GM08714 (cell line): Measurements from ENCODE around the gene DUSP18.
"Not testable (repeated sequence)": the region's sequence is repeated elsewhere in the genome, so short reads cannot be mapped to it uniquely, and the experiment has no call there.

Source experiments
- H3K4me3 ChIP-seq: fragments of 200-500 bp; sonication (Bioruptor generic); 2 replicates; pipeline ENCODE4 v1.5.1; 2014; ENCODE audit warnings: mild to moderate bottlenecking, low read length, inconsistent platforms
- ZNF274 ChIP-seq: IDR thresholded peaks from 2 replicates; pipeline ENCODE4 v1.6.1; 2012; ENCODE audit warnings: mild to moderate bottlenecking, low read depth, low read length

Gene DUSP18

DNA sequence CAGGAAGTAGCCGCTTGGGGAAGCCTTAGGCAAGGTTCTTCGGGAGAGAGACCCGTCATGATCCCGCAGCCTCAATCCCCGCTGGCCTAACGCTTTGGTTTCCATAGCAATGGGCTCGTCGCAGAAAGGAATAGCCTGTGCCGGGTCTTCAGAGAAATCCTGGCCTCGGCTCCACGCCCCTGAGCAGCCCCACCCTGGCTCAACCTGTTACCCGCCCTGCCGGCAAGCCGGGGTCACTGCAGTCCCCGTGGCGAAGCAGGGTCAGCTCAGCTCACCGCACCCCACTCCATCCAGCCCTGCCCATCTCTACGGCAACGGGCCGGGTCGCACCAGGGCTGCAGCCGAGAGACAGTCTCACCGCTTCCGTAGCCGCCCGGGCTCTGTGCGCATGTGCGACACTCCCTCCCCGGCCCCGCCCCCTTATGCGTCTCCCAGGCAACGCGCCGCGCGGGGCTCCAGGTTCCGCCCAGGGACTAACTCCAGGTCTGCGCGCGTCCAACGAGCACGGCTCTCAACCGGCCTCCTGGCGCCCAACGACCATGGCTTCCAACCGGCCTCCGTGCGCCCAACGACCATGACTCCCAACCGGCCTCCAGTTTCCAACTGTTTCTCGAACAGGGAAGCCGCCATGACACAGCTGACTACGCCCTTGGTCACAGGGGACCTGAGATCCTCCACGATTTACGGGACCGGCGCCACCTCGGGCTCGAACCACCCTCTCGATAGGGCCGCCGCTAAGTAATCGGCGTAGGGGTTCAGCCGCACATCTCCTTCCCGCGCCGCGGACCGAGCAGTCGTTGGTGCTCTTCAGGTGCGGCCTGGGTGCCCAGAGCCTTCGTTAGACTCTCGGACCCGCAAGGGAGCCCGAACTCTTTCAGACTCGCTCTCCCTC lies at the start of gene DUSP18:
TSS of gene DUSP18 (minus strand) at position 382 of the 892 bp plus-strand sequence. CDS start 3,872 bp downstream, outside the sequence.
- no peak for TF ChIP-seq ZNF274

DNA sequence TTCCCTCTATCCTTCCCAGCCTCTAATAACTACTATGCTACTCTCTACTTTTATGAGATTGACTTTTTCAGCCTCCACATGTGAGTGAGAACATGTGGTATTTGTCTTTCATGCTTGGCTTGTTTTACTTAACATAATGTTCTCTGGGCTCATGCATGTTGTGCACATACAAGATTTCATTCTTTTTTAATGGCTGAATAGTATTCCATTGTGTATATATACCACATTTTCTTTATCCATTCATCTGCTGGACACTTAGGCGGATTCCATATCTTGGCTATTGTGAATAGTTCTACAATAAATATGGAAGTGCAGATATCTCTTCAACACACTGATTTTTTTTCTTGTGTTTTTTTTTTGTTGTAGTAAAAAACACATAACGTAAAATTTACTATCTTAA lies 46.4 kb upstream of the DUSP18 start:
- no peak overlapping the region for H3K4me3 ChIP-seq
- TF ChIP-seq ZNF274, result no peak

More for the DNA sequence above, at the start of gene DUSP18:
- peak within 1 kb of the TSS; percentile 52 for H3K4me3 ChIP-seq

DNA sequence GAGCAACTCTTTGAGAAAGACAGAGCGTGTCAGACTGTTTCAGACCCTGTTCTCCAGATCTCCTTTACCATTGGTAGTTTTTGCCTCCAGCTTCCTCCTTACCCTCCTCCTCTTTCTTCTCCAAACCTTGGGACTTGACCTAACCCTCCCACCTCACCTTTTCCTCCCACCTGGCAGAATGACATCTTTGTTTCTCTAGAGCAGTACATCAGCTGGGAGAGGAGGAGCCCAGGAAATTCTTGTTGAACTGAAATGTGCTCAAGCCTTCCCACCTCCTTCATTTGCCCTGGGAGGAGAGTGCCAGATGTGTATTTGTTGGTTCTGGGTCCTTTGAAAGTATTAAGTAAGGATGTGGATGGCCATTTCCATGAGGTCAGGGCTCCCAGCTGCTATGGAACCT lies 44.4 kb upstream of the DUSP18 start:
- no peak for TF ChIP-seq ZNF274
- H3K4me3 ChIP-seq, result no peak overlapping the region

DNA sequence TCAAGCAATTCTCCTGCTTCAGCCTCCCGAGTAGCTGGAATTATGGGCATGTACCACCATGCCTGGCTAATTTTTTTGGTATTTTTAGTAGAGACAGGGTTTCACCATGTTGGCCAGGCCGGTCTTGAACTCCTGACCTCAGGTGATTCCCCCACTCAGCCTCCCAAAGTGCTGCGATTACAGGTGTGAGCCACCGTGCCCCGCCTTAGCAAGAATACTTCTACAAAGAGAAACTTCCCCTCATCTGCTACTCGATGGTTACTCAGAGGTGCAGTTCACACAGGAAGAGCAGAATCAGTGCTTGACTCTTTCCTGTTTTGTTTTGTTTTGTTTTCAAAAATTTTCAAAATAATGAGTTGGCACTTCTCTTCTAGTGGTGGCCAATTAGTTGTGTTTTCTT lies 42.3 kb upstream of the DUSP18 start:
- not testable (repeated sequence) for H3K4me3 ChIP-seq

DNA sequence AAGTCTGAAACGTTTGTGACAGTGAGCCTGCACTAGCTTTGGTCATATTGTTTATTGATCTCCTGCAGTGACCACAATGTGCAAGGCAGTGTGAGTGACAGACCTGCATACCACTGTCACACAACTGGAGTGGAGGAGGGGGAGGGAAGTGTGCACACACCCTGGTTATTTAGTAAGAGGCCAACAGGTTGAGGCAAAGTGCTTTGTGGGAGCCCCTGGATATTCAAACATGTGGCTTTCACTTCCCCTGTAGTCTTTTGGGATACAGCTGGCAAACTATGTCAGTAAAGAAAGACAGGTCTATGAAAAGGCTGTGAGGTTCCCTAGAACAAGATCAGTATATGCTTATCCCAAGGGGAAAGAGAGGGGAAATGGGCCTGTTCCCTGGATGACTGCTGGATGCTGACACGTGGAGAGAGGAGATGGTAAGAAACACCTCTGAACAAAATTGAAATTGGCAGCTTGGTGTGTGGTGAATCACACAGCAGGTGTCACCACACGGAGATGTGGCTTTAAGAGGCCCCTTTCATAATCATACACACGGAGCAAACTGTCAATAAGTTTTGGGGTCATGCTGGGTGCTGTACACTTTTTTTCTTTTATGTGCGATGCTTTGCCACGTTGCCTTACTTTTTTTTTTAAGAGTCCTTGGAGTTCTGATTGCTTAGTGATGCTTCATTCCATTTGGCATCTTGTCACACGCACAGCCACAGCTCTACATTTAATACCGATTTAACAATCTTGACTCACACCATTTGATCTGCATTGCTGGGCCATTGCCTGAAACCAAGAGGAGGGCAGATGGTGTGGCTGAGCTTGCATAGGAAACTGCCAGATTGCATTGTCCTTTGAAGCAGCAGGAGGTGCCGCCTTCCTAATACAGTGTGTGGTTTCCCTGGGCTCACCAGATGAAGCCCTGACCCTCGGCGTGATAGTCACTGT lies 38.3 kb upstream of the DUSP18 start:
- H3K4me3 ChIP-seq, result no peak overlapping the region
- TF ChIP-seq ZNF274, result no peak

DNA sequence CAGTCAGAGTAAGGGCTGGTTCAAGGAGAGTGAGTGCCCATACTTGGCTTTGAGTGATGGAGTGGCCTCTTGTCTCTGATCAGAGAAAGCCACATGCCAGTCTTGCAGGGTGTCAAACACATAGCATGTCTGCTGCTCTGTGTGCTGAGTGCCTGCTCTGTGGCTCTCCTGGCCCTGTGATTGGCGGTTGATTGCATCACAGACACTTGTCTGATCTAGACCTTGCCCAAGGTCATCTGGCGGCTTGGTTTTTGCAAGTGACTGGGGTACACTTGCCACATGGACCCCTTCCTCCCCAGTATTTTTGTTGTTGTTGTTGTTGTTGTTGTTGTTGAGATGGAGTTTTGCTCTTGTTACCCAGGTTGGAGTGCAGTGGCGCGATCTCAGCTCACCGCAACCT lies 37.3 kb upstream of the DUSP18 start:
- H3K4me3 ChIP-seq, result no peak overlapping the region
- no peak for TF ChIP-seq ZNF274

DNA sequence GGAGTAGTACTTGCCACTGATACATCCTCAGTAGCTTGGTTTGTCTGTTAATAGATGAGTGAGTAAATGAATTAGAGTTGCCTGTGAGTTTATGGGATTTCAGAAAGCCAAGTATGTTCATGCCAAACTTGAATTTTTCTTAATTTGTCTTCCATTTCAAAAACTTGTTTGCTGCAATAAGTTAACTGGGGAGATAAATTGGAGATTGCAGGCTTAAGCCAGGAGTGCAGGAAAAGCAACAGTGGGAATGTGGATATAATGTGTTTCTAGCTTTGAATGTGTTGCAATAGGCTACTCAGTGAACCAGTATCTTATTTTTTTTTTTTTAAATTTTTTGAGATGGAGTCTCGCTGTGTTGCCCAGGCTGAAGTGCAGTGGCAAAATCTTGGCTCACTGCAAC lies 35.2 kb upstream of the DUSP18 start:
- H3K4me3 ChIP-seq, result no peak overlapping the region

DNA sequence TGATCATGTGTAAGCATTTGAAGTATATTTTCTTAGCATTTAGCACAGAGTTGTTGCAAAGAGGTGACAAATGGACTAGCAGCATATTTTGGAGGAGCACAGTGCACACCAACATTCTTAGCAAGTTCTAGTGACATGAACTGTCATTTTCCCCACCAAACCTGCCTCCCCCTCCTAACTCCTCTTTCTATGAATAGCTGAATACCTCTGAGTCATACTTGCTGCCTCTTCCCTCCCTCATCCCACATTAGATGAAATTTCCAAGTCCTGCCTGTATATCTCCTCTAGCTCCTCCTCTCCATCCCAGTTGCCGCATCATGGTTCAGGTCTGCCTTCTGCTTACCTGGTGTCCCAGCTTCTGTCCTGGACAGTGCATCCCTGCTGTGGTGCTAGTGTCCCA lies 34.2 kb upstream of the DUSP18 start:
- no peak overlapping the region for H3K4me3 ChIP-seq
- TF ChIP-seq ZNF274, result no peak

More for the DNA sequence above, 35.2 kb upstream of the DUSP18 start:
- no peak for TF ChIP-seq ZNF274

DNA sequence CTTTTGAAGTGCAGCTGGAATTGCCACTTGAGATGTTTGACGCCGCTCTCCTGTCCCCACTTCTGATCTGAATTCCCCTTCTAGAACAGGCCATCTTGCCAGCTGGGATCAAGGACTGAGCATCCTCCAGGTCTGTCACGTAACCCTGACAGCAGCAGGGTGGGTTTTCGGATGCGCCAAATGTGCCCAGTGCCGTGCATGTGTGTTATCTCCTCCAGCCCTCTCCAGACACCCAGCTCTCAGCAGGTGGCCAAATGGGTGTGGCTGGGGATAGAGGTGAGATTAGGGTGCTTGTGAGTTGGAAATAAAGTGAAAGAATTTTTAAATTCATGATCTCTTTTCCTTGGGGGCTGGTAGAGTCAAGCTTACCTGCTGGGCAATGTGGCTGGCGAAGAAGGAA lies 30.3 kb upstream of the DUSP18 start:
- no peak overlapping the region for H3K4me3 ChIP-seq
- no peak for TF ChIP-seq ZNF274

DNA sequence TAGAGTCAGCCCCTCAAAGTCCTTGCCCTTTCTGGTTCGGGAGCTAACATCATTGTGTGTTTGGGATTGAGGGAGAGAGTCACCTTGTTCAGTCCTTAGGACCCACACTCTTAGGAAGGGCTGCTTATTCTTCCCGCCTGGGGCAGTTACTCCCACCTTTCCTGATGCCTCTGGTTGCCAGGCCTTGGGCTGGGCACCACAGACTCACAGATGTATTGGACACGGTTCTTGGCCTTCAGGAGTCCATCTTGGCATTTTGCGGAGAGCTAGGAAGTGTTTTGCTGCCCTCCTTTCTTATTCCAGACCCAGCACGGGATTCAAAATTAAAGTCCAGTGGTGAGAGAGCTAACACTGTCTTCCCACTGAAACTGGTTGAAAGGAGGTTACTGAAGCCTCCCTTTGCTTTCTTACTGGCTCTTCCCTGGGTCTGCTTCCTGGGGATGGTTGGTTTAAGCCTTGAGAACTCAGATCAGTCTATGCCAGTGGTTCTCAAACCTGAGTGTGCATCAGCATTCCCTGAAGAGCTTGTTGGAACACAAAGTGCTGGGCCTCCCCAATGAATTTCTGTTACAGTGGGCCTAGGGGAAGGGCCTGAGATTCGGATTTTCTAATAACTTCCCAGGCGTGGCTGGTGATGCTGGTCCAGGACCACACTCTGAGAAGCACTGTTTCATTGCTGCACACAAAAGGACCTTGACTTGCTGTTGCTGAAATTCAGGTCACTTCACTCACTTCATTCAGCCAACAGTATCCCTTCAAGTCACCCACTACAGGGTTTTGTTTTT lies 28.4 kb upstream of the DUSP18 start:
- no peak overlapping the region for H3K4me3 ChIP-seq
- no peak for TF ChIP-seq ZNF274

DNA sequence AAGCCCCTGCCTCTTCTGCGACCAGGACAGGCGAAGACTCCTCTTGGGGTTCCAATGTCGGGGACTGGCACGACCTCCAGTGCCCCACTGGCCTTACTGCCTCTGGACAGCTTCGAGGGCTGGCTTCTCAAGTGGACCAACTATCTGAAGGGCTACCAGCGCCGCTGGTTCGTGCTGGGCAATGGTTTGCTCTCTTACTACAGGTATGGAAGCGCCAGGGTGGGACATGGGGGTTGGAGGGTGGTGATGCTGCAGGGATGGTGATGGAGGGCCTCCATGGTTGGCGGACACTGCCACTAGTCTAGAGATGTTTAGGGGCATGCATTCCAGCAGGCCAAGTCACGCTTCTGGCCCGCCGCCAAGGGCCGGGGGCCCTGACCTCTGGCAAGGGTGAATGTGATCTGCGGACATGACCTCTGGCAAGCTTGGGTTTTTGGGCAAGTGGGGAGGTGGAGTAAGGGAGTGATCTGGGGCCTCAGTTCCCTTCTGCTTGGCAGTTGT lies 27.7 kb upstream of the DUSP18 start:
- TF ChIP-seq ZNF274, result no peak
- H3K4me3 ChIP-seq, result no peak overlapping the region

DNA sequence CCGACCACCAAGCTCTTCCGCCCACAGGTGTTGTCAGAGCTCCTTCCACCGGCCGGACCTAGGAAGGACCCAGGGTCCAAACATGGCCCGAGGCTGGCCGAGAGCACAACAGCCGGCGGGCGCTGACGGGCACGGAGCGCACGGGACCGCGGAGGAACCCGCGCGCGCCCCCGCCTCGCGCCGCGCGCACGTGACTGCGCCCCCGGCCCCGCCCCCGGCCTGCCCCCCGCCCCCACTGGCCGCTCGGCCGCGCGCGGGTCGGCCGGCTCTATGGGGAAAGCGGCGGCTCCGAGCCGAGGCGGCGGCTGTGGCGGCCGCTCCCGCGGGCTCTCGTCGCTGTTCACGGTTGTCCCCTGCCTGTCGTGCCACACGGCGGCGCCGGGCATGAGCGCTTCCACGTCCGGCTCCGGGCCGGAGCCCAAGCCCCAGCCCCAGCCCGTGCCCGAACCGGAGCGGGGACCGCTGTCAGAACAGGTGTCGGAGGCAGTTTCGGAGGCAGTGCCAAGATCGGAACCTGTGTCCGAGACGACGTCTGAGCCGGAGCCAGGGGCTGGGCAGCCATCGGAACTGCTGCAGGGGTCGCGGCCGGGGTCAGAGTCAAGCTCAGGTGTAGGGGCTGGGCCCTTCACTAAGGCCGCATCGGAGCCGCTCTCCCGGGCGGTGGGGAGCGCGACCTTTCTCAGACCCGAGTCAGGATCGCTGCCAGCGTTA lies 27.1 kb upstream of the DUSP18 start, which contains the start of gene OSBP2:
TSS of gene OSBP2 (plus strand) at position 235 of the 711 bp plus-strand sequence. CDS start at position 271, 36 bp downstream.
- H3K4me3 ChIP-seq, result peak within 1 kb of the TSS; percentile 50; the same call in 1 of the 2 replicates
- TF ChIP-seq ZNF274, result no peak

DNA sequence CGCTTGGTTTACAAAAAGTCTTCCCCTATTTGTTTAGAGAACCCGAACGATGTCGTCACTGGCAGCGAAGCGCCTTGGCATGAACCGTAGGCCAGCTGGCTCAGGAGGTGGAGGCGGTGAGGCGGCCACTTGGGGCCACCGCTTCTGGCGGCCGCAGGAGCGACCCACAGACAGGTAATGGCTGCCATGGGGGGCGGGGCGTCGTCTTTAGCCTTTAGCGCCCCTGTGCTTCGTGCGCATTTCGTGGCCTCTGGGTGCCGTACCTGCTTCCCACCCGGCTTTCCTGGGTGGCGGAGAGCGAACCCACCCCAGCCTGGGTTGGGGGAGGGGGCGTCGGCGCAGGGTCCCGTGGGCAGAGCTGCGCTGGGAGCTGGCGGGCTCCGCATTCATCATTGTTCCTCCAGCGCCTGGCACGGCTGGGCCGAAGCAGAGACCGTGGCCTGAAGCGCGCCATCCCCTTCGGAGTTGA lies 26.5 kb upstream of the DUSP18 start:
- peak overlapping the region; percentile 41; the same call in 1 of the 2 replicates for H3K4me3 ChIP-seq
- no peak for TF ChIP-seq ZNF274
